ENCODE results near the gene DYNLT4.

Gene DYNLT4

GRCh38 chr1:44807364-44808062, 362 bp upstream of the DYNLT4 start:
- Histone ChIP-seq H3K27ac (ENCODE audit: low read depth, low read length) (peak overlapping the region; percentile 97), H3K9ac (ENCODE audit: low read length) (peak overlapping the region; percentile 96), H3K27me3 (ENCODE audit: control insufficient read depth, insufficient read depth, low read length) (no peaks in the 10 kb centered on the region), H3K9me3 (ENCODE audit: control insufficient read depth, insufficient read depth, low read depth, low read length) (no peaks in the 10 kb centered on the region), H3K4me1 (ENCODE audit: control insufficient read depth, insufficient read depth, low read length) (peaks cover 46% of the 10 kb centered on the region), H3K4me3 (ENCODE audit: low read depth, low read length) (peak overlapping the region; percentile 20; the same call in 1 of the 2 replicates), H3K36me3 (ENCODE audit: control insufficient read depth, insufficient read depth, low read length) (peaks cover 36% of the 10 kb centered on the region)

GRCh38 chr1:44806025-44806703, 987 bp downstream of the DYNLT4 start:
- no peaks in the 10 kb centered on the region for H3K9me3 ChIP-seq (ENCODE audit: control insufficient read depth, insufficient read depth, low read depth, low read length)
- H3K27ac ChIP-seq (ENCODE audit: low read depth, low read length), result peak overlapping the region; percentile 97
- H3K27me3 ChIP-seq (ENCODE audit: control insufficient read depth, insufficient read depth, low read length), result no peaks in the 10 kb centered on the region
- H3K4me1 ChIP-seq (ENCODE audit: control insufficient read depth, insufficient read depth, low read length), result peaks cover 44% of the 10 kb centered on the region
- H3K9ac ChIP-seq (ENCODE audit: low read length), result peak overlapping the region; percentile 96
- H3K36me3 ChIP-seq (ENCODE audit: control insufficient read depth, insufficient read depth, low read length), result peaks cover 44% of the 10 kb centered on the region
- no peak overlapping the region for H3K4me3 ChIP-seq (ENCODE audit: low read depth, low read length)

- H3K27me3 ChIP-seq (ENCODE audit: control insufficient read depth, insufficient read depth, low read length), result 0 out of 2 replicates have a peak, but pooled peaks cover 2% of the 10 kb centered on the region
- peaks cover 46% of the 10 kb centered on the region for H3K4me1 ChIP-seq (ENCODE audit: control insufficient read depth, insufficient read depth, low read length)
- no peaks in the 10 kb centered on the region for H3K9me3 ChIP-seq (ENCODE audit: control insufficient read depth, insufficient read depth, low read depth, low read length)
- H3K27ac ChIP-seq (ENCODE audit: low read depth, low read length), result no peak overlapping the region
- no peak overlapping the region for H3K9ac ChIP-seq (ENCODE audit: low read length)
- H3K4me3 ChIP-seq (ENCODE audit: low read depth, low read length), result no peak overlapping the region
- H3K36me3 ChIP-seq (ENCODE audit: control insufficient read depth, insufficient read depth, low read length), result peaks cover 44% of the 10 kb centered on the region
These were observed 1.7 kb downstream of the DYNLT4 start for GRCh38 chr1:44805311-44806024.

- H3K27me3 ChIP-seq (ENCODE audit: control insufficient read depth, insufficient read depth, low read length), result 0 out of 2 replicates have a peak, but pooled peaks cover 2% of the 10 kb centered on the region
- no peak overlapping the region for H3K4me3 ChIP-seq (ENCODE audit: low read depth, low read length)
- no peak overlapping the region for H3K9ac ChIP-seq (ENCODE audit: low read length)
- H3K36me3 ChIP-seq (ENCODE audit: control insufficient read depth, insufficient read depth, low read length), result peaks cover 44% of the 10 kb centered on the region
- H3K4me1 ChIP-seq (ENCODE audit: control insufficient read depth, insufficient read depth, low read length), result peaks cover 38% of the 10 kb centered on the region
- no peaks in the 10 kb centered on the region for H3K9me3 ChIP-seq (ENCODE audit: control insufficient read depth, insufficient read depth, low read depth, low read length)
- no peak overlapping the region for H3K27ac ChIP-seq (ENCODE audit: low read depth, low read length)
These were observed 3.6 kb downstream of the DYNLT4 start for GRCh38 chr1:44803312-44804095.

GRCh38 chr1:44803062-44803311, 4.2 kb downstream of the DYNLT4 start:
- Histone ChIP-seq H3K4me1 (ENCODE audit: control insufficient read depth, insufficient read depth, low read length) (peaks cover 37% of the 10 kb centered on the region), H3K36me3 (ENCODE audit: control insufficient read depth, insufficient read depth, low read length) (peaks cover 44% of the 10 kb centered on the region), H3K27ac (ENCODE audit: low read depth, low read length) (no peak overlapping the region)

GRCh38 chr1:44802306-44803061, 4.7 kb downstream of the DYNLT4 start:
- H3K36me3 ChIP-seq (ENCODE audit: control insufficient read depth, insufficient read depth, low read length), result peaks cover 44% of the 10 kb centered on the region
- H3K27ac ChIP-seq (ENCODE audit: low read depth, low read length), result no peak overlapping the region
- 0 out of 2 replicates have a peak, but pooled peaks cover 2% of the 10 kb centered on the region for H3K27me3 ChIP-seq (ENCODE audit: control insufficient read depth, insufficient read depth, low read length)
- peak overlapping the region; percentile 23; the same call in 1 of the 2 replicates for H3K4me3 ChIP-seq (ENCODE audit: low read depth, low read length)
- H3K9me3 ChIP-seq (ENCODE audit: control insufficient read depth, insufficient read depth, low read depth, low read length), result no peaks in the 10 kb centered on the region
- no peak overlapping the region for H3K9ac ChIP-seq (ENCODE audit: low read length)
- H3K4me1 ChIP-seq (ENCODE audit: control insufficient read depth, insufficient read depth, low read length), result peaks cover 32% of the 10 kb centered on the region

More at GRCh38 chr1:44803062-44803311, 4.2 kb downstream of the DYNLT4 start:
- no peak overlapping the region for H3K9ac ChIP-seq (ENCODE audit: low read length)
- H3K27me3 ChIP-seq (ENCODE audit: control insufficient read depth, insufficient read depth, low read length), result 0 out of 2 replicates have a peak, but pooled peaks cover 2% of the 10 kb centered on the region
- no peaks in the 10 kb centered on the region for H3K9me3 ChIP-seq (ENCODE audit: control insufficient read depth, insufficient read depth, low read depth, low read length)
- H3K4me3 ChIP-seq (ENCODE audit: low read depth, low read length), result no peak overlapping the region

- Histone ChIP-seq H3K4me3 (ENCODE audit: low read depth, low read length) (peak overlapping the region; percentile 23; the same call in 1 of the 2 replicates), H3K36me3 (ENCODE audit: control insufficient read depth, insufficient read depth, low read length) (peaks cover 42% of the 10 kb centered on the region), H3K27me3 (ENCODE audit: control insufficient read depth, insufficient read depth, low read length) (0 out of 2 replicates have a peak, but pooled peaks cover 2% of the 10 kb centered on the region), H3K4me1 (ENCODE audit: control insufficient read depth, insufficient read depth, low read length) (peaks cover 24% of the 10 kb centered on the region; the same call in 1 of the 2 replicates), H3K9me3 (ENCODE audit: control insufficient read depth, insufficient read depth, low read depth, low read length) (no peaks in the 10 kb centered on the region), H3K9ac (ENCODE audit: low read length) (no peak overlapping the region), H3K27ac (ENCODE audit: low read depth, low read length) (no peak overlapping the region)
These were observed 5.5 kb downstream of the DYNLT4 start for GRCh38 chr1:44801491-44802305.

- Histone ChIP-seq H3K9ac (ENCODE audit: low read length) (peak within 1 kb of the TSS; percentile 86), H3K4me3 (ENCODE audit: low read depth, low read length) (peak within 1 kb of the TSS; percentile 89), H3K9me3 (ENCODE audit: control insufficient read depth, insufficient read depth, low read depth, low read length) (no peaks in the 10 kb centered on the region), H3K27me3 (ENCODE audit: control insufficient read depth, insufficient read depth, low read length) (0 out of 2 replicates have a peak, but pooled peaks cover 2% of the 10 kb centered on the region), H3K36me3 (ENCODE audit: control insufficient read depth, insufficient read depth, low read length) (peaks cover 29% of the 10 kb centered on the region), H3K27ac (ENCODE audit: low read depth, low read length) (peak within 1 kb of the TSS; percentile 92), H3K4me1 (ENCODE audit: control insufficient read depth, insufficient read depth, low read length) (peaks cover 21% of the 10 kb centered on the region; the same call in 1 of the 2 replicates)
These were observed 7.2 kb downstream of the DYNLT4 start, which contains the start of gene PLK3 for GRCh38 chr1:44799770-44800584. Gene PLK3, plus strand, starts transcription at chr1:44800377. Its CDS starts 87 bp downstream, at chr1:44800464.
